ENCODE data around the gene CPEB4. TPM values are rescaled to one million over a fixed set of nuclear protein-coding genes. Genes with fewer than 3 reads are reported as not detected.
A peak's percentile ranks its signal among the peaks of the same experiment; 100 is the strongest.

CPEB4 gene
- total RNA-seq, 8 experiments from 2014 or later: 10.8 to 92.2 (median 36.5) TPM

DNA sequence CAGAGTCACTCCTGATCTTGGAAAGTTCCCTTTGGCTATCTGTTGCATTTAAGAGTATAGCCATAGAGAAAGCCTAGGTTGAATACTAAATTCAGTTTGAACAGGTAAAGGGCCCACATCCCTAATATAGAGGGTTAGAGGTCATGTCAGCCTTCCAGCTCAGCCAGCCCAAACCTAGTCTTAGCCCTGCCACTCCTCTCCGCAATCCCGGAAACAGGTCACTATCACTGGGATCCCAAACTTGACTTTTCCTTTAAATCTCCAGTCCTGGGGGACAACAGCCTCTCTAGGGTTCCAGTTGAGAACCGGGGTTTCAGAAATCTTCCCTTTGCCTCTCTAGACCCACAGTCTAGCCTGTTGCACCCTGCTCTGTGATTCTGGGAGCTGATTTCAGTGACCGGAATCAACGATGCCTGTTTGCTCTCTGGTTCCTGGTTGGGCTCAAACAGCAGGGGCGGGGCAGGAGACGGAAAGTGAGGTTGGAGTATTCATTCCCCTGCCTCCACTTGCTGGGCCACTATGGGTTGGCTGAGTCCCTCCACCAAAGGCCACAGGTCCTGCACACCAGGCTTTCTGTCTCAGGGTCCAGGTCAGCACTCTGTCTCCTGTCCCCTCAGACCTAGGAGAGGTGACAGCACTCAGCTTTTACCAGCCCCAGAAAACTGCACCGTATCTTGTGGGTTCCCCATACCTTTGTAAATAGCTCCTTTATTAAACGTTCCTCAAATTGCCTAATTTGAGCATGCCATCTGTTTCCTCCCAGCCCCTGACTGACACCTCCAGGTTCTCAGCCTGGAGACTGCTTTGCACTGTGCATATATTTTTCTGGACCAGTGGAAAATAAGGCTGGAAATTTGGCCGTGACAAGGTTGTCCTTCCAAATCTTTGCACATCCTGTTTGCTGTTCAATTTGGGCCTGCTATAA lies 23.8 kb upstream of the CPEB4 start:
- no peak overlapping the region for H3K27ac ChIP-seq
- H3K4me3 ChIP-seq: no peak overlapping the region
- H3K4me1 ChIP-seq (replicated peaks in 1 of 2): peaks cover 35 to 49% of the 10 kb centered on the region in 2 donors
- ATAC-seq (replicated peaks in 6 of 8): no peak
- 0 to 100% (median 77%) methylated on average over 1 to 7 of the region's 10 CpGs; no CpG with 5 or more reads in 1 of the 10 experiments for WGBS, 10 experiments
- in situ Hi-C loops (cut with MboI; ENCODE audit: low pct_unique_long_range_greater_than_20kb in 2 of 9, low sequenced_read_pairs in 9 of 9, unreplicated experiment in 9 of 9): no loop called here

GRCh38 chr5:173866243-173866857 lies 21.8 kb upstream of the CPEB4 start:
- no peak overlapping the region for H3K4me3 ChIP-seq
- ATAC-seq (replicated peaks in 6 of 8): peak in 5 of 8 experiments; percentile 89 to 94 (median 93)
- 17 to 100% (median 64%) methylated on average over 1 to 11 of the region's 15 CpGs; no CpG with 5 or more reads in 1 of the 10 experiments for WGBS, 10 experiments
- peak overlapping the region; percentile 69 to 83 for H3K27ac ChIP-seq
- in situ Hi-C loops (cut with MboI; ENCODE audit: low pct_unique_long_range_greater_than_20kb in 2 of 9, low sequenced_read_pairs in 9 of 9, unreplicated experiment in 9 of 9): no loop called here
- H3K4me1 ChIP-seq (replicated peaks in 1 of 2): peaks cover 21 to 35% of the 10 kb centered on the region in 2 donors

DNA sequence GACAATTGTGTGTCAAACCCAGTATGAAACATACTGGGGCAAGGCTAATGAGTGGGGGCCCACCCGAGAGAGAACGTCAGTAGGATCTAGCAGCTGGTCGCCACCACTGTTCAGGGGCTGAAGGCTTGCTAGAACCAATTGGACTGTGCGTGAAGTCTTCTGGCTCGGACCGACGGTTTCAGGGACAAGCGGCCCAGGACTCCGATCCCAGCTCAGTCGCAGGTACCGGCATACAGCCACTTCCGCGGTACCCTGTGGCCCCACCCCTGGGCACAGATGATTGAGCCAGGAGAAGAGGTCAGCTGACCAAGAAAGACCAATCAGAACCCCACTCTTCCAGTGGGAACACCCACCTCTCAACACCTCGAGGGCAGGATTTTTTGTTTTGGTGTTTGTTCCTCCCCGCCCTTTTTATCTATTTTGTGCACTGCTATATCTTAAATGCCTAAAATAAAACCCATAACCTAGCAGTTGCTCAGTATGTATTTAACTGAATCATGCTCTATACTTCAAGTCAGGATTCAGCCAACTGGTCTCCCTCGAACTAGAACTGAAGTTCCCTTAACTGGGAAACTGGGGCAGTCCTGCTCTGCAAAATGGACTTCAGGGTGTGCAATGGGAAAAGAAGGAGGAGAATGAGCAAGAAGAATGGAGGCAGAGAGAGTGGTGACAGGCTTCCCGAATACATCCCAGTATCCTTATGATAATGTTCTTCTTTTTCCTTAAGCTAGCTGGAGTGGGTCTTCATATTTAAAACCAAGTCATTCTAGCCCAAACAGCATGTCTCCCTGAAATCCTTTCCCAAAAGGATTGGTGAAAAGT lies 21.1 kb upstream of the CPEB4 start:
- peak overlapping the region; percentile 69 to 83 for H3K27ac ChIP-seq
- 59 to 100% (median 92%) methylated on average over 1 to 8 of the region's 17 CpGs; no CpG with 5 or more reads in 1 of the 10 experiments for WGBS, 10 experiments
- H3K4me3 ChIP-seq: no peak overlapping the region
- peaks cover 27 to 40% of the 10 kb centered on the region in 2 donors for H3K4me1 ChIP-seq (replicated peaks in 1 of 2)
- peak in 4 of 8 experiments; percentile 2 to 10 (median 6) for ATAC-seq (replicated peaks in 6 of 8)
- in situ Hi-C loops (cut with MboI; ENCODE audit: low pct_unique_long_range_greater_than_20kb in 2 of 9, low sequenced_read_pairs in 9 of 9, unreplicated experiment in 9 of 9): no loop called here

DNA sequence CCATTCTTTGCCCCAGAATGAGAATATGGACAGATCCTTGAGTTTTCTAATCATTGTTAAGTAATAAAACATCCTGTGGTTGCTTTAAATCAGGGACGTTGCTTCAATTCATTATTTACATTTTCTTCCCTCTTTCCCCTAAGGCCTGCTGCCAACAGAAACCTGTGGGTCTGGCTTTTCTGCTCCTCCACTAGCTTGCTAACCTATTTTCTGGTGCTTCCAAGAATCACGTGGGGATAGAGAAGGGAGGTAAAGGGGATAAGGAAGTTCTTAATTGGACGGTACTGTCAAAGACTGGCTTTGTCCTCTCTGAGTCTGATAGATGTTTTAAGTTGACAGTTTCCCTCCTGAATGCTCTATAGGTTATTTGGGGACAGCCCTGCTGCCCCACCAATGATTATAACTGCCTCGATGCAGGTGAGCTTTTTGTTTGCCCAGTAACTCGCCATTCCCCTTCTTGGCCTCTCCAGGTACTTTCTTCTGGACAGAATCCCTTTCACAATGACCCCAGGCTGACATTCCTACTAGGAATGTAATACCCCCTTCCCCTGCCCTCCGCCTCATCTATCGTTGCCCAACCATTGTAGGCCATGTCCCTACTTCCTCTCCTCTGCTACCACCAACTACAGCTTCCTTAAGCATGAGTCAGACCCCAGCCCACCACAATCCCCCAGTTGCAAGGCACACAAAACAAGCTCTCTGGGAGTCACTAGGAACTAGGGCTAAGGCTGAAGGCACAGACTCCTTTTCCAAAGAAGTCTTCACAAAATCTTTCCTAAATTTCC lies 19.9 kb upstream of the CPEB4 start:
- ATAC-seq (replicated peaks in 6 of 8): no peak
- Histone ChIP-seq H3K27ac (no peak overlapping the region), H3K4me1 (replicated peaks in 1 of 2) (peaks cover 37 to 49% of the 10 kb centered on the region in 2 donors), H3K4me3 (no peak overlapping the region)
- WGBS, 10 experiments: 38 to 90% (median 77%) methylated on average over 2 to 6 of the region's 7 CpGs; no CpG with 5 or more reads in 1 of the 10 experiments
- in situ Hi-C loops (cut with MboI; ENCODE audit: low pct_unique_long_range_greater_than_20kb in 2 of 9, low sequenced_read_pairs in 9 of 9, unreplicated experiment in 9 of 9): no loop called here

GRCh38 chr5:173869316-173869715 lies 18.8 kb upstream of the CPEB4 start:
- 40 to 100% (median 73%) methylated on average over 1 to 4 of the region's 4 CpGs; no CpG with 5 or more reads in 5 of the 10 experiments for WGBS, 10 experiments
- Histone ChIP-seq H3K4me1 (replicated peaks in 1 of 2) (peaks cover 33 to 44% of the 10 kb centered on the region in 2 donors), H3K27ac (no peak overlapping the region), H3K4me3 (no peak overlapping the region)
- peak in 1 of 8 experiments; percentile 10 for ATAC-seq (replicated peaks in 6 of 8)
- in situ Hi-C loops (cut with MboI; ENCODE audit: low pct_unique_long_range_greater_than_20kb in 2 of 9, low sequenced_read_pairs in 9 of 9, unreplicated experiment in 9 of 9): no loop called here

DNA sequence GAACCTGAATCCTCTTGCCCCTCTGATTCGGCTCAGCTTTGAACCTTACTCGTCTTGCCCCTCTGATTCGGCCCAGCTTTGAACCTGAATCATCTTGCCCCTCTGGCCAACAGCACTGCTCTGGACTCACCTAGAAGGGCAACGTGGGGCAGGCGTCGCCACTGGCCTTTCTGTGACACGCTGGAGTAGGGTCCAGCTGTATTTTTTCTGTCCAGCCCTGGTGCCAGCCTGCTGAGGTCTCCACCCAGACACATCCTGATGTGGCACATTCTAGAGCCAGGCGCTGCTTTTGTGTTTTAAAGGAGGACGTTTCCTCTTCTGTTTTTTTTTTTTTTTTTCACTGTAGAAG lies 15.2 kb upstream of the CPEB4 start:
- WGBS, 10 experiments: 34 to 100% (median 81%) methylated on average over 1 to 8 of the region's 9 CpGs
- peaks cover 18 to 27% of the 10 kb centered on the region in 2 donors for H3K4me1 ChIP-seq (replicated peaks in 1 of 2)
- peak in 3 of 8 experiments; percentile 43 to 49 (median 47) for ATAC-seq (replicated peaks in 6 of 8)
- H3K4me3 ChIP-seq: no peak overlapping the region
- peak overlapping the region; percentile 50 to 60 for H3K27ac ChIP-seq
- in situ Hi-C loops (cut with MboI; ENCODE audit: low pct_unique_long_range_greater_than_20kb in 2 of 9, low sequenced_read_pairs in 9 of 9, unreplicated experiment in 9 of 9): no loop called here

DNA sequence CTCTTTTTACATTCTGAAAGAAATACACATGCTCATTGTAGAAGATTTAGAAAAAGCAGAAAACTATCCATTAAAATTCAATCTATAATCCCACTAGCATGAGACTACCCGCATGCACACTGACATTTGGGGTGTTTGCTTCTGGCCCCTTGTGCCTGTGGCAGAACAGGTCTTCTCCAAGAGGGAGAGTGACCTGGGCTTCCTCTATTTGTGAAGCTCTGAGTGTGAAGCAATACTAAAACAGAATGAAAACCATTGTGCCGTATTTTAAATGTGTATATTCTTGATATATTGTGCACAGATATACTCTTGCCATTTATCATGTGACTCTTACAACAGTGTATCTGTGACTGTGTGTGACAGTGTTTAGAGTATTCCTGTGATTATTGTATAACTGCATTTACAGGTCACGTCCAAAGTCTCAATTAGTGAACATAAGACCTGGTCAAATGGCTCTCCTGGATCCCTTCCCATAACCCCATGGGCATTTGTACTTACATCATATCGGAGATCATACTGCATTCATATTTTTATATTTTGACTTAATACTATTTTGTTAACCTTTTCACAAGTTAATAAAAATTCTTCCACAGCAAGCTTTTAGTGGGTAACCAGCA lies 14.7 kb upstream of the CPEB4 start:
- H3K4me1 ChIP-seq (replicated peaks in 1 of 2): peaks cover 18 to 27% of the 10 kb centered on the region in 2 donors
- no peak overlapping the region for H3K4me3 ChIP-seq
- ATAC-seq (replicated peaks in 6 of 8): peak in 1 of 8 experiments; percentile 14
- WGBS, 10 experiments: 39 to 100% (median 84%) methylated on average over 1 to 4 of the region's 4 CpGs; no CpG with 5 or more reads in 1 of the 10 experiments
- in situ Hi-C loops (cut with MboI; ENCODE audit: low pct_unique_long_range_greater_than_20kb in 2 of 9, low sequenced_read_pairs in 9 of 9, unreplicated experiment in 9 of 9): no loop called here
- no peak overlapping the region for H3K27ac ChIP-seq

DNA sequence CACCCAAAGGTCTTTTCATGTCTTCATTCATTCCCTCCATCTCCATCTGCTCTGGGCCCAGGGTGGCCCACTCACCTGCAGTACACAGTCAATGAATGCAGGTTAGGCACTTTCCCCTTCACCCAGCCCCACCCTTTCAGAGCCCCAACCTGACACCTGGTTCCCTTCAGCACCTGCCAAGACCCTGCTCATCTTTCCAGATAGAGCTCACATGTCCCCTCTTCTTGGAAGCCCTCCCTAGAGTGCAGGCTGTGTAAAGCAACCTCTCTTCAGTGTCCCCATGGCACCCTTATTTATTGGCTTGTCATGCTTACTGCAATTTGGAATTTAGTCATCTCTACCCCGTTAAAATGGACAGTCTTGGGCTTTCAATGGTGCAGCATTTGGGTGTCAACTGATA lies 13.0 kb upstream of the CPEB4 start:
- WGBS, 10 experiments: 56 to 100% (median 70%) methylated on average over 1 of the region's 1 CpG; no CpG with 5 or more reads in 6 of the 10 experiments
- in situ Hi-C loops (cut with MboI; ENCODE audit: low pct_unique_long_range_greater_than_20kb in 2 of 9, low sequenced_read_pairs in 9 of 9, unreplicated experiment in 9 of 9): loop anchor here in 1 of 9 experiments (25.0 kb wide), 1 partner anchor 263 kb away; the partner anchor contains the start of gene BOD1
- H3K4me3 ChIP-seq: no peak overlapping the region
- H3K27ac ChIP-seq: no peak overlapping the region
- peak in 3 of 8 experiments; percentile 22 to 39 (median 35) for ATAC-seq (replicated peaks in 6 of 8)
- peaks cover 18 to 27% of the 10 kb centered on the region in 2 donors for H3K4me1 ChIP-seq (replicated peaks in 1 of 2)

- in situ Hi-C loops (cut with MboI; ENCODE audit: low pct_unique_long_range_greater_than_20kb in 2 of 9, low sequenced_read_pairs in 9 of 9, unreplicated experiment in 9 of 9): loop anchor here in 1 of 9 experiments (25.0 kb wide), 1 partner anchor 266 kb away; the partner anchor contains the start of gene BOD1
- Histone ChIP-seq H3K4me3 (no peak overlapping the region), H3K4me1 (replicated peaks in 1 of 2) (peaks cover under 1 to 8% of the 10 kb centered on the region in 2 donors), H3K27ac (no peak overlapping the region)
- no peak for ATAC-seq (replicated peaks in 6 of 8)
- 51 to 100% (median 71%) methylated on average over 1 to 5 of the region's 5 CpGs for WGBS, 10 experiments
These were observed 9.8 kb upstream of the CPEB4 start for GRCh38 chr5:173878224-173878967.

GRCh38 chr5:173880306-173880985 lies 7.7 kb upstream of the CPEB4 start:
- in situ Hi-C loops (cut with MboI; ENCODE audit: low pct_unique_long_range_greater_than_20kb in 2 of 9, low sequenced_read_pairs in 9 of 9, unreplicated experiment in 9 of 9): loop anchor here in 1 of 9 experiments (25.0 kb wide), 1 partner anchor 268 kb away; the partner anchor contains the start of gene BOD1

More at GRCh38 chr5:173880306-173880985, 7.7 kb upstream of the CPEB4 start:
- H3K4me1 ChIP-seq (replicated peaks in 1 of 2): peaks cover 0 to 3% of the 10 kb centered on the region in 2 donors
- H3K4me3 ChIP-seq: no peak overlapping the region
- H3K27ac ChIP-seq: no peak overlapping the region
- ATAC-seq (replicated peaks in 6 of 8): no peak
- WGBS, 10 experiments: 0 to 97% (median 77%) methylated on average over 1 to 5 of the region's 5 CpGs; no CpG with 5 or more reads in 3 of the 10 experiments
